Fibroblast of upper back skin (primary cell): Measurements from ENCODE around the gene PTPRH.
"Not testable (repeated sequence)": the region's sequence is repeated elsewhere in the genome, so short reads cannot be mapped to it uniquely, and the experiment has no call there.

Experiments
- DNase-seq: peaks from one replicate; pipeline ENCODE4 v3.0.0-alpha.2; 2013

PTPRH gene

GRCh38 chr19:55226273-55226672 lies 17.0 kb upstream of the PTPRH start:
- no peak for DNase-seq

DNA sequence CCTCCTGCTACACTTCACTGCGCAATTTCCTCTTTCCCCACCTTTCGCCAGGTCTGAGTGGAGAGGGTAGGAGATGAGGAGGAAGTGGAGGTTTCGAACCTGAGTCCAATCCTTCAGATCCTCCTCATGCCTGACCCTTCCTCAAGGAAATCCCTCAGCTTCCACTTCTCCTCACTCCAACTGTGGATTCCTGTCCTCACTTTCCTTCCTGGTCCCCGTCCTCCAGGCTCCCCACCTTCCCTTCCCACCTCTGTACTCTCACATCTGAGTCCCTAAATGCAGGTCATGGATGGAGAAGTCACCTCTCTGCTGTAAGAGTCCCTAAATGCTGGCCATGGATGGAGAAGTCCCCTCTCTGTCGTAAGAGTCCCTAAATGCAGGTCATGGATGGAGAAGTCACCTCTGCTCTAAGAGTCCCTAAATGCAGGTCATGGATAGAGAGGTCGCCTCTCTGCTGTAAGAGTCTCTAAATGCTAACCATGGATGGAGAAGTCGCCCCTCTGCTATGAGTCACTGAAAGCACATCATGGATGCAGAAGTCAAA lies 16.2 kb upstream of the PTPRH start:
- no peak for DNase-seq

DNA sequence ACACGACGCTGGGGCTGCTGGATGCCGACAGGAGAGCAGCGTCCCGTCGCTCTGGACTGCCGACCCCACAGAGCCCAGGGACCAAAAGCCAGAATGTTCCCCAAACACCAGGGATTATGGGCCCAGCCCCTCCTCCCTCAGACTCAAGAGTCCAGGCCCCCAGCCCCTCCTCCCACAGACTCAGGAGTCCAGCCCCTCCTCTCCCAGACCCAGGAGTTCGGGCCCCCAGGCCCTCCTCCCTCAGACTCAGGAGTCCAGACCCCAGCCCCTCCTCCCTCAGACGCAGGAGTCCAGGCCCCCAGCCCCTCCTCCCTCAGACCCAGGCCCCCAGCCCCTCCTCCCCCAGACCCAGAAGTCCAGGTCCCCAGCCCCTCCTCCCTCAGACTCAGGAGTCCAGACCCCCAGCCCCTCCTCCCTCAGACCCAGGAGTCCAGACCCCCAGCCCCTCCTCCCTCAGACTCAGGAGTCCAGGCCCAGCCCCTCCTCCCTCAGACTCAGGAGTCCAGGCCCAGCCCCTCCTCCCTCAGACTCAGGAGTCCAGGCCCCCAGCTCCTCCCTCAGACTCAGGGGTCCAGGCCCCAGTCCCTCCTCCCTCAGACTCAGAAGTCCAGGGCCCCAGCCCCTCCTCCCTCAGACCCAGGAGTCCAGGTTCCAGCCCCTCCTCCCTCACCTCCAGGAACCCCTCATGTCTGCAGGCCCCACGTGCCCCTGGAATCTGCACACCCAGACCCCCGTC lies 15.5 kb upstream of the PTPRH start:
- DNase-seq, result not testable (repeated sequence)

- no peak for DNase-seq
Measured at GRCh38 chr19:55224038-55224665, 14.9 kb upstream of the PTPRH start.

DNA sequence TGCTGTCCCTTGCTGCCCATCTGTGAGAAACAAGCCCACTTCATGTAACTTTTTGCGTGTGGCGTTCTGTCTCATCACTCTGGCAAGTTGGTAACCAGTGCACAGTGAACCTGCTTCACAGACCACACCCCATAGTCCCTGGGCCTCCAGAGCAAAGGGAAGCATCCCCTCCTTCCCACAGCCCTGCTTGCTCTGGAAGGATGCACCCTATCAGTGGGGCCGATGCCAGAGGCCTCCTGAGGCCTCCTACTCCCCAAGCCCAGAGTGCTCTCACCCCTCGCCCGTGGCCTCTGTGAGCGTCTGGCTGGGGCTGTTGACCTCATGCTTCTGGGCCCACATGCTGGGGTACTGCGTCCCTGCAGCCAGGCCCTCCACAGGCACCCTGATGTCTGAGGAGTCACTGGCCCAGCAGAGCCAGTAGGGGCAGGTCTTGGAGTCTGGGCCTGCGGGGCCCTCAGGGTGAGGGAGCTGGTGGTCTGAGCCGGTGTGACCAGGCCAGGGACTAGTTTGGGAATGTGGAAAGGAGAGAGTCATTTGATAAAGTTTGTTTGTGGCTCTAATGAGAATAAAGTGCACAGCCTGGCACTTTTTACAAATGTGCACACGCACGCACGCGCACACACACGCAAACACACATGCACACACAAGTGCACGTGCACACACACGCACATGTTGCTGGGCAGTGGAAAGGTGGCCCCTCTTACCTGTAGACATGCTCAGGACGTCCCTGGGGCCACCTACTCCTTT lies 14.2 kb upstream of the PTPRH start:
- DNase-seq, result no peak

GRCh38 chr19:55220525-55220924 lies 11.2 kb upstream of the PTPRH start:
- no peak for DNase-seq

GRCh38 chr19:55216461-55217198 lies 7.3 kb upstream of the PTPRH start:
- peak; percentile 99 for DNase-seq

GRCh38 chr19:55213547-55213946 lies 4.2 kb upstream of the PTPRH start:
- DNase-seq, result no peak

GRCh38 chr19:55212447-55212846 lies 3.1 kb upstream of the PTPRH start:
- no peak for DNase-seq

- DNase-seq, result peak; percentile 92
Measured at GRCh38 chr19:55209693-55210472, 582 bp upstream of the PTPRH start.

DNA sequence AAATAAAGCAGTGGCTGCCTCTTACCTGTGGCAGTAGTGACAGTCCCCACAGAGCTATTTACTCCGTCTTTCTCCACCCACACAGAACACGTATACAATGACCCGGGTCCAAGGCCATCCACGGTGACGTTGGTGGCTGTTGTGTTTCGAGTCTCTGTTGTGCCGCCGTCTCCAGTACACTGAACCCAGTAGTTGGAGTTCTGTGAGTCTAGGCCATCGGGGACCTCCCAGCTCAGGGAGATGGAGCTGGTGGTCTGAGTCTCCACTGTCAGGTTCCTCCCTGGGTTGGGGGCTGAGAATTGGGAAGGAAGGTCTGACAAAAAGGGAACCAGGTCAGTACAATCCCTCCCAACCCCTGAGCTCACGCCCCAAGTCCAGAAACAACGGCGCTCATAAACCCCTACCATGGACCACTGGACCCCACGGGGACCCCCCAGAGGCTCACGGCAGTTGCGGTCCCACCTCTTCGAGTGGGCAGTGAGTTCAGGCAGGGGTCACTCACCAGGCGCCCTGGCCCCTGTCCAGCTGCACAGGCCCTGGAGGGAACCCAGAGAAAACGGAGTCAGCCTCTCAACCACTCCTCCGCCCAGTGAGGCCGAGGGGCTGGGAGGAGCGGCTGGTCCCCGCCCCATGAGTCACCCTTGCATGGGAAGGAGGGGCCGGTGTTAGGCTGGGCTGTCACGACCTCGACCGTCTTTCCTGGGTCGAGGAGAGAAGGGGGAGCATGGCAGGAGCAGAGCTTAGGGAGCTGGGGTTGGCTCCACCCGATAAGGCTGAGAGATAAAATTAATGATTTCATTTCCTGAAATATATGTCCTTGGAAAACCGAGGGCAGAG lies 2.4 kb downstream of the PTPRH start:
- peak; percentile 83 for DNase-seq

DNA sequence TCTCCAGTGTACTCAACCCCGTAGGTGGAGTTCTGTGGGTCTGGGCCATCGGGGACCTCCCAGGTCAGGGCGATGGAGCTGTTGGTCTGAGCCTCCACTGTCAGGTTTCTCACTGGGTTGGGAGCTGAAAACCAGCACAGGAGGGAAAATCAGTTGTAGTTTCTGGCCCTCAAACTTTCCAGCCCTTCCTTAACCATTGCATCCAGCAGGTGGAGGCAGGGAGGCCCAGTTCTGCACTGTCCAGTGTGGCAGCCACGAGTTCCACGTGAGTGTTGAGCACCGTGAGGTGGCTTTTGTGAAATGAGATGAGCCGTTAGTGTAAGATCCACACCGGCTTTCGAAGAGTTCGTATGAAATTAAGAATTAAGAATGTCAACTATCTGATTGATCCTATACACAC lies 7.1 kb downstream of the PTPRH start:
- not testable (repeated sequence) for DNase-seq

GRCh38 chr19:55199620-55200204 lies 9.6 kb downstream of the PTPRH start:
- no peak for DNase-seq

- no peak for DNase-seq
Measured at GRCh38 chr19:55198651-55199050, 10.7 kb downstream of the PTPRH start.

- no peak for DNase-seq
Measured at GRCh38 chr19:55197528-55197927, 11.8 kb downstream of the PTPRH start.

DNA sequence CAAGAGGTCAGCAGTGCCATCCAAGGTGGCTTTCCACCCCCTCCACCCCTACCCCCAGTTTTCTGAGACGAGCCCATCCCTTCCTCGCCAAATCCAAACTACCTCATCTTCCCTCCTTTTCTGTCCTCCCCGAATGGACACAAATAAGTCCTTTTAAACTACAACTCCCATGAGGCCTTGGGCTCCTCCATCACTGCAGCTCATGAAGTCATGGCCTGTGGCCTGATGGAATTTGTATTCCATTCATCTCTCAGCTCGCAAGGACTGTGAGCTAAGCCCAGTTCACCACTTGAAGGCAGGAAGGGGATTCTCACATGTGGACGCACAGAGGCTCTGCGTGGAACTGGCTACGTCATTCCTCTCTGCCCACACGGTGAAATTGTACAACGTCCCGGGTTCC lies 12.5 kb downstream of the PTPRH start:
- DNase-seq, result no peak

- no peak for DNase-seq
Measured at GRCh38 chr19:55193481-55193880, 15.8 kb downstream of the PTPRH start.

DNA sequence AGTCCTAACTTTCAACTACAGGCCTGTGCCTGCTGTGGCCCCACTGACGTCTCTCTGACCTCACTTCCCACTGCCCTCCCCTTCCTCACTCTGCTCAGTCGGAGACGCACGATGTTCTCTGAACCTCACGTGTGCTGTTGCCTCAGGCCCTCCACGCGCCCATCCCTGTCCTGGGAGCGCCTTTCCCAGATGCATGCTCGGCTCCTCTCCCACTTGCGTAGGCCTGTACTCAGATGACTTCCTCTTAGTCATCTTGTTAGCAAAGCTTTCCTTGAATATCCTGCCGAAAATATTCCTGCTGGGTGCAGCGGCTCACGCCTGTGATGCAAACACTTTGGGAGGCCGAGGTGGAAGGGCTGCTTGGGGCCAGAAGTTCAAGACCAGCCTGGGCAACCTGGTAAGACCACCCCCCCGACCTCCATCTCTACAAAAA lies 19.9 kb downstream of the PTPRH start:
- DNase-seq, result peak; percentile 79

- no peak for DNase-seq
Measured at GRCh38 chr19:55188625-55189024, 20.7 kb downstream of the PTPRH start.

DNA sequence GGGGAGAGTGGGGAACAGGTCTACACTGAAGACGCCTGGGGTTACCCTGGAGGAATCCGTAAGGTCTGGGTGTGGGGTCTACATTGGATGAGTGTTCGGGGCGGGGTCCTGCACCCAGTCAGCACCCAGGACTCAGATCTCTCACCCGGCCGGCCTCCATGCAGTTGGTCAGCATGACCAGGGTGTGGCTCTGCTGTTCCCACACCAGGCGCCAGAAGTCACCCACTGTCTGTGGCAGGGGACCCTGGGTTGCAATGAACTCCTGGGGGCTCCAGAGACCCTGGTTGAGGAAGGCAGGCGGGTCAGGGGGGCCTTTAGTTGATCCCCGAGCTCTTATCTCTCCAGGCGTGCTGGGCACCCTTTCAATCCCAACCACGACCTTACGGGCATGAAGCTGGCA lies 23.2 kb downstream of the PTPRH start:
- DNase-seq, result no peak

- DNase-seq, result no peak
Measured at GRCh38 chr19:55181740-55182139, 27.6 kb downstream of the PTPRH start.
